ENCODE measurements around the gene MAG.

The MAG gene

DNA sequence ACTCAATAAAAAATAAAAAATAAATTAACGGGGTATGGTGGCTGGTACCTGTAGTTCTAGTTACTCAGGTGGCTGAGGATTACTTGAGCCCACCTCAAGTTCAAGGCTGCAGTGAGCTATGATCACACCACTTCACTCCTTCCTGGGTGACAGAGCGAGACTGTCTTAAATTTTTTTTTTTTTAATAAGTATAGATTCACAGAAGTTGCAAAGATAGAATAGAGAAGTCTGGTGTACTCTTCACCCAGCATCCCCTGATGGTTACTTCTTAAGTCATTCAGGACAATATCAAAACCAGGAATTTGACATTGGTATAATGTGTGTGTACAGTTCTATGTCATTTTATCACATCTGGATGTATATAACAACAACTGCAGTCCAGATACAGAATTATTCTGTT lies 29.3 kb downstream of the MAG start:
- no peak for DNase-seq

DNA sequence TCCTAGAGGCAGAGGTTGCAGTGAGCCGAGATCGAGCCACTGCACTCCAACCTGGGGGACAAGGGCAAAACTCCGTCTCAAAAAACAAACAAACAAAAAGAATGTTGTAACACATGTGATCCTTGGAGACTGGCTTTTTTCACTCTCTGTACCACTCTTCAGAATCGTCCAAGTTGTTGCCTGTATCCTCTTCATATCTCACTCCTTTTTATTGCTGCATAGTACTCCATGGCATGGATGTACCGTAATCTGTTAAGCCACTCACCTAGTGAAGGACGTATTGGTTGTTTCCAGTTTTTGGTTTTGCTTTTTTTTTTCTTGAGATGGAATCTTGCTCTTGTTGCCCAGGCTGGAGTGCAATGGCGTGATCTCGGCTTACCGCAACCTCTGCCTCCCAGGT lies 30.1 kb downstream of the MAG start:
- DNase-seq: no peak

DNA sequence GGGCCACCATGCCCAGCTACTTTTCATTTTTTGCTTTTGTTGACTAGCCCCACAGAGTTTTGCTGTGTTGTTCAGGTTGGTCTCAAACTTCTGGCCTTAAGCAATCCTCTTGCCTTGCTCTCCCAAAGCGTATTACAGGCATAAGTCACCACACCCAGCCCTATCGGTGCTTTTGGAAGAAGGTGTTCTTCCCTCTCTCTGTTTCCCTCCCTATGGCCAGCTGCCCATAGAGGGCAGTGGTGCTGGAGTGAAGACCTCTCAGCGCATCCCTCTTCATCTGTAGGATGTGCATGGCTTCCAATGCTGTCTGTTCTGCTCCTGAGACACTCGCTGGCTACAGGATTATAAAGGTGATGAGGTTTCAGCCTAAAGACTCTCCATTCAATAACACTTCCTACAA lies 35.7 kb downstream of the MAG start:
- DNase-seq: no peak

DNA sequence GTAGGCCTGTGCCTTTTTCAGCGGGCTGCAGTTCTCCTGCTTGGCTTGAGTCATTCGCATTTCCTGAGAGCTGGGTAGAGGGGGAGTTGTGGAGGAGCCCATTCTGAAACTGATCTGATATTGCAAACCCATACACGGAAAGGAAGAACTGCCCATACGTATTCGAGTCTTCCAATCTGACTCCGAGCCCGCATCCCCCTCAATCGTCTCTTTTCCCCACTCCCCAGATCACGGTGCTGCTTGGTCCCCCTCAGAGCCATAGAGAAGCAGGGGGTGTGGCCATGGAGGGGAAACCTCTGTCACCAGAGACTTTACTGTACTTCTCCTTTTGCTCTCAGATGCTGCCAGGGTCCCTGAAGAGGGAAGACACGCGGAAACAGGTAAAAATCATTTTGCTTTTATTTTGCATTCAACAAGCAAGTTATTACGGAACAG lies 36.9 kb downstream of the MAG start, which contains the start of gene CD22:
TSS of gene CD22 (plus strand) at position 337 of the 435 bp plus-strand sequence. CDS start 2,854 bp downstream, outside the sequence.
- DNase-seq: no peak

DNA sequence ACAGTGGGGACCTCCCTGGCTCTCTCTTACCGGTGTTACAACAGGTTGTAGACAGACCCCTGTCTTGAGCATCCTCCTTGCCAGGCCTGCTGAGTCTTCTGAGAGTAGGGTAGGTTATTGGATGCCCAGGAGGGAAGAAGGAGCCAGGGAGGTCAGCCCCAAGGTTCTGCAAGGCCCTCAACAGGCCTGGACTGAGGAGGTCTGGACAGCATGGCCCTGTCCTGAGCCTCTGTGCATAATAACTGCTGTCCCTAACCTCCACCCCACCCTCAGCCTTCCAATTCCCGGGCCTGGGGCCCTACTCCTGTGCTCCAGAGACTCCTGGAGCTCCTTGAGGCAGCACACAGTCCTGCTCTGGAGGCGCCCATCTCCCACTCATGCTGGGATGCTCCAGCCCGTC lies 37.4 kb downstream of the MAG start:
- no peak for DNase-seq

DNA sequence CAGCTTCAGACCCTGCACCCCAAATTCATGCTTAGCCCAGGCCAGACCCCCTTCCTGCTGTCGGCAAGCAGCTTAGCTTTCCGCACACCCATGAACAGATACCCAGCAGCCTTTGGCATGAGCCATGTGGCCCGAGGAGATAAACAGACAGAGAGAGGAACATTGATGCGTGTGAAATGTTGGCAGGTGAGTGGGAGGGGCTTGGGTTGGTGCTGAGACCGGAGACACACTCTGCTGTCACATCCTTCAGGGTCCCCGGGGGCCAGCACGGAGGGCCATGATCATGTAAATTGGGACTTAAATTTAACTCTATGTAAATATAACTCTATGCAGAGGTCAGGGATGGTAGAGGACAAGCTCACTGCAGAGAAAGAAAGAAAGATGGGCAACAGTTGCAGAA lies 38.5 kb downstream of the MAG start:
- DNase-seq: no peak

DNA sequence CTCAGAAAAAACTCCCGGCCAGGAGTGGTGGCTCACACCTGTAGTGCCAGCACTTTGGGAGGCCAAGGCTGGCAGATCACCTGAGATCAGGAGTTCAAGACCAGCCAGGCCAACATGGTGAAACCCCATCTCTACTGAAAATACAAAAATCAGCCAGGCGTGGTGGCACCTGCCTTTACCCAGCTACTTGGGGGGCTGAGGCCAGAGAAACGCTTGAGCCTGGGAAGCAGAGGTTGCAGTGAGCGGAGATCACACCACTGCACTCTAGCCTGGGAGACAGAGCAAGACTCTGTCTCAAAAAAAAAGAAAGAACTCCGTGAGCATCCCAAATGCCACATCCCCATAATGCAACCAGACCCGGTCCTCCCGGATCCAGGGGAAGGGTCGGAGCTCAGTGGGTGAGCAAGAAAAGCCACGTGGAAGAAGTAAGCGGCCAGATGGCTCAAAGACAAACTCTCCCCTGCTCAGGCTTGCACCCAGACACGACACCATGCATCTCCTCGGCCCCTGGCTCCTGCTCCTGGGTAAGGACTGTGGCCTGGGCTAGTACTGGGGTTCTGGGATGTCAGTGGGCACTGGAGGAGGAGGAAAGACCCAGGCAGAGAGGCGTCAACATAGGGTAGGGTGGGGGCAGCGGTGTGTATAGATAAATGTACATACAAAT lies 39.7 kb downstream of the MAG start:
- no peak for DNase-seq

- no peak for DNase-seq
These were observed 40.9 kb downstream of the MAG start for GRCh38 chr19:35332817-35333216.

DNA sequence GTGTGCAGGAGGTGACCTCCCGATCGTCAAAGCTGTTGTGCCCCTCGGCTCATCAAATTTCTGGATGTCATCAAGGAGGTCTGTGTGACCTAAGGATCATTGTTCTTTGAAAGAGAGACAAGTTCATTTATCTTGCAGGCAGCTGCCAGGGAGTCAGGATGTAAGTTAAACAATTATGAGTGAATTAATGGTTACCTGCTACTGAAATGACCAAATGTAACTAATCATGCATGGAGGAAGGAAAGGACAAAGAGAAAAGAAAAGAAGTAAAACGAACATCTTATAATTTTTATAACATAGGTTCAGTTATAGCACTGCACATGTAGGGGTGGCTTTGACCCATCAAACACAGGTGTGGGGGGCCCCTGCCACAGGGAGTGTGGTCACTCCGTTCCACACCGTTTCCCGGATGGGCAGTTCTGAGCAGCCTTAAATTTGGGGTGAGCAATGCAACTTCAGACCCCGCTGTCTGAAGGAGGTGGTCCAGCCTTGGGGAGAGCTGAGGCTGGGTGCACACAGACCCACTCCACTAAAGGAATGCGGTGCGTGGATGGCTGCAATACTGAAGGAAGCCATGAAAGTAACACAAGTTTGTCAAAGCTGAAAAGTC lies 42.3 kb downstream of the MAG start:
- DNase-seq: no peak

DNA sequence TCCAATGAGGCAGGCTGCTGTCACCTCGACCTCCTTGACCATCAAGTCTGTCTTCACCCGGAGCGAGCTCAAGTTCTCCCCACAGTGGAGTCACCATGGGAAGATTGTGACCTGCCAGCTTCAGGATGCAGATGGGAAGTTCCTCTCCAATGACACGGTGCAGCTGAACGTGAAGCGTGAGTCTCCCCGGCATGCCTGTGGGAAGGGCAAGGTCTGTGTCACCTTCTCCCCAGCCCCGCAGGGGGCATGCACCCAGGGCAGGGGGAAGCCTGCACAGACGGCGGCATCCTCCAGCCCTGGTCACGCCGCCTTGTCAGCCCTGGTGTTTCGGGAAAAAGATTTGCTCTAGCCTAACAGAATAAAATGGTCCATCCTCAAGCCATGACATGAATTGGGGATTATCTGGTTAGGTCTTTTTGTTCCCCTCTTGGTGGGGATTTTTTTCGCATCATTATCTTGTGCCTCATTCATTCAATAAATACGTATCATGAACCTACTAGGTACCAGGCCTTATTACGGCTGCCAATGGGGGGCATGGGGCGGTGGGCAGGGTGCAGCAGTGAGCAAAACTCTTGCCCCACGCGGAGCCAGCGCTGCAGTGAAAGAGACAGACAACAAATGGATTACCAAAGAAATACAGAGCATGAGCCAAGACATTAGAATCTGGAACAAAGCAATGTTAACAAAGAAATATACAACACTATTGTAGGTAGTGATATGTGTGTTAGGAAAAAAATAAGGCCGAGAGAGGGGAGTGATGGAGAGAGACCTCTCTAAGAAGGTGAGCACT lies 44.4 kb downstream of the MAG start:
- no peak for DNase-seq

- DNase-seq: no peak
These were observed 45.4 kb downstream of the MAG start for GRCh38 chr19:35337097-35337983.

DNA sequence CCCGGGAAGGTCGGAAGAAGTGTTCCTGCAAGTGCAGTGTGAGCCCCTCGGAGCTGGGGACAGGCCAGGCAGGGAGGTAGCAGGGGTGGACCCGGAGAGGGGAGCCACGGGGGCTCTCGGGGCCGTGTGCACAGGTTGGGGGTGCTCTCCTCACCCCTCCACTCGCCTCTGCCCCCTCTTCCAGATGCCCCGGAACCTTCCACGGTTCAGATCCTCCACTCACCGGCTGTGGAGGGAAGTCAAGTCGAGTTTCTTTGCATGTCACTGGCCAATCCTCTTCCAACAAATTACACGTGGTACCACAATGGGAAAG lies 46.0 kb downstream of the MAG start:
- DNase-seq: no peak

DNA sequence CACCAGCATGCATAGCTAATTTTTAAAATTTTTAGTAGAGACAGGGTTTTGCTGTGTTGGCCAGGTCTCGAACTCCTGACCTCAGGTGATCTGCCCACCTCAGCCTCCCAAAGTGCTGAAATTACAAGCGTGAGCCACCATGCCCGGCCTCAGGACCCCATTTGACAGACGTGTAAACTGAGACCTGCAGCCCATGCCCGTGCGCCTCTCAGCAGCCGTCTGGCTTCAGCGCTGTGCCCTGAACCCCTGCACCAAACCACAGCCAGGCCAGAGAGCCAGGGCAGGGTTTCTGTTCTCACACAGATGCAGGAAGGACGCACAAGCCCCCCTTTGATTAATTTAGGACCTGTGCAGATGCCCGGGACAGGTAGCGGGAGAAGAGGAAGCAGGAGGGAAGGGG lies 48.5 kb downstream of the MAG start:
- DNase-seq: no peak

DNA sequence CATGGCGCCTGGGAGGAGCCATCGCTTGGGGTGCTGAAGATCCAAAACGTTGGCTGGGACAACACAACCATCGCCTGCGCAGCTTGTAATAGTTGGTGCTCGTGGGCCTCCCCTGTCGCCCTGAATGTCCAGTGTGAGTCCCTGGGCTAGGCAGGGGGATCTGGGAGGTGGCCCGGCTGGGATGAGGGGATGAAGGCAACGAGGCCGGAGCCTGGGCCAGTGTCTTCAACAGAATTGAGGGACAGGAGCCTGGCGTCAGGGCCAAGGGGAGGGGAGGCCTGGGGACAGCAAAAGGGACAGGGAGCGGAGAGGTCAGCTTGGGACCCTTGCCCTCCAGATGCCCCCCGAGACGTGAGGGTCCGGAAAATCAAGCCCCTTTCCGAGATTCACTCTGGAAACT lies 49.0 kb downstream of the MAG start:
- no peak for DNase-seq

- no peak for DNase-seq
These were observed 49.7 kb downstream of the MAG start for GRCh38 chr19:35341565-35342225.

DNA sequence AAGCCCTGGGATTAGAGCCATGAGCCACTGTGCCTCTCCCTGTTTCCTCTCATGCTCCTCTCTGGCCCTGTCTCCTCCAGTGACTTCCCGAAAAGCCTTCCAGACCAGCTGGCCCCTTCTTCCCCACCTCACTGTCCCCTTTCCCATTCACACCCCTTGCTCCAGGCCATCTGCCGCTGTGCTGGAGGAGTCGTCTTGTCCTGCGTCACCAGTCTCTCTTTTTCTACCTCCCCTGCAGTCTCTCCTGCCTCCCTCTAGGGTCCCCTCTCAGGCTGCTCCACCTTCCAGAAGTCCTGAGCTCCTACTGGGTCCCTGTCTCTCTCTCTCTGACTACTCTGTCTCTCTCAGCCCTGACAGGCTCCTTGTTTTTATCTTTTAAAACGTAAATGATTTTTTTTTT lies 50.5 kb downstream of the MAG start:
- no peak for DNase-seq

GRCh38 chr19:35344511-35345031 lies 52.6 kb downstream of the MAG start:
- DNase-seq: no peak

DNA sequence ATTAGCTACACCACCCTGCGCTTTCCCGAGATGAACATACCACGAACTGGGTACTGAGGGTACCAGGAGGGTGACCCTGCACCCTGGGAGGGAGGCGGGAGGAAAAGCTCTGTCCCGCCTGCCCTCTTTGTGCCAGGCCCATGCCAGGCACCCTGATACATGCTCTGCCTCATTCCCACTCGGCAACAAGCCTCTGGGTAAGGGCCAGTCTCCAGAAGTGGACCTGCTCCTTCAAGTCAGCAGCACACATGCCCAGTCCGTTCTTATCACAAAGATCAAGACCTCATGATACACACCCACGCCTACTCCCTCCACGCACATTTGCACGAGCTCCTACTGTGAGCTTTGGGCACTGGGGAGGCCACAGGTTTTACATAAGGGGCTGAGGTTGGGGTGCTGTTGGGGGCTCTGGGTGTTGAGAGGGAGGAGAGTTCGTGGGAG lies 53.7 kb downstream of the MAG start:
- no peak for DNase-seq

DNA sequence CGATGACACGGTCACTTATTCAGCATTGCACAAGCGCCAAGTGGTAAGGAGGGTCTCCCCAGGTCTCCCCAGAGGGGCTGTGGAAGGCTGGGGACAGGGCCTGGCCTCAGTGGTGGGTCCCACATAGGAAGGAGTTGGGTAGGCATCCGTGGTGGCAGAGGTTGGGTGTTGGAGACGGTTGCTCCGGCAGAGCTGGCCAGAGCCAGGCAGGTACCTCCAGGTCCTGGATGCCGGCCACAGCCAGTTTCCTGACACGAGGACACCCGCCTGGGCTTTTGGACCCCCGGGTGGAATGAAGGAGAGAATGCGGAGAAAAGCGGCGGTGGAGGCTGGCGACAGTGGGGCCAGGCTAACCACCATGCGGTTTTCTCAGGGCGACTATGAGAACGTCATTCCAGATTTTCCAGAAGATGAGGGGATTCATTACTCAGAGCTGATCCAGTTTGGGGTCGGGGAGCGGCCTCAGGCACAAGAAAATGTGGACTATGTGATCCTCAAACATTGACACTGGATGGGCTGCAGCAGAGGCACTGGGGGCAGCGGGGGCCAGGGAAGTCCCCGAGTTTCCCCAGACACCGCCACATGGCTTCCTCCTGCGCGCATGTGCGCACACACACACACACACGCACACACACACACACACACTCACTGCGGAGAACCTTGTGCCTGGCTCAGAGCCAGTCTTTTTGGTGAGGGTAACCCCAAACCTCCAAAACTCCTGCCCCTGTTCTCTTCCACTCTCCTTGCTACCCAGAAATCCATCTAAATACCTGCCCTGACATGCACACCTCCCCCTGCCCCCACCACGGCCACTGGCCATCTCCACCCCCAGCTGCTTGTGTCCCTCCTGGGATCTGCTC lies 54.5 kb downstream of the MAG start:
- DNase-seq: no peak

GRCh38 chr19:35347171-35347929 lies 55.4 kb downstream of the MAG start, which contains the start of gene FFAR1:
Gene FFAR1, plus strand, starts transcription at chr19:35347902. Its CDS starts 3,650 bp downstream, at chr19:35351552.
- no peak for DNase-seq

All from cortex of kidney (tissue), 1 donor.